ENCODE data around the gene SECTM1. TPM values are rescaled to one million over a fixed set of nuclear protein-coding genes. Genes with fewer than 3 reads are reported as not detected.

Gene SECTM1
- total RNA-seq, 4 donors from 2014 or later: 10.7 to 258 (median 94.5) TPM

DNA sequence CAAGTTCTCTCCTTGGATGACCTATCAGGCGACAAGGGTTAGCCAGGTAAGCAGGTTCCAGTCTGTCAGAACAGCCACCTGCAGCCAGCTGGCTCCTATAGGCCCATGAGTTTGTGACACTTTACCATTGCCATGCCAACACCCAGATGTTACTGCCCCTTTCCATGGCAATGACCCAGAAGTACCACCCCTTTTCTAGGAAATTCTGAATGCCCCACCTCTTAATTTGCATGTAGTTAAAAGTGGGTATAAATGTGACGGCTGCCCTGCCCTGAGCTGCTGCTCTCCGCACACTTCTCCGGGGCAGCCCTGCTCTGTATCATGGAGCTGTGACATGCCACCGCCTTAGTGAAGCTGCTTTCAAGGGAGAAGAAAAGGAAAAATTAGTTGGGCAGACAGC lies 10.0 kb upstream of the SECTM1 start:
- no peak overlapping the region for H3K4me3 ChIP-seq
- TF ChIP-seq, protein P1, sequence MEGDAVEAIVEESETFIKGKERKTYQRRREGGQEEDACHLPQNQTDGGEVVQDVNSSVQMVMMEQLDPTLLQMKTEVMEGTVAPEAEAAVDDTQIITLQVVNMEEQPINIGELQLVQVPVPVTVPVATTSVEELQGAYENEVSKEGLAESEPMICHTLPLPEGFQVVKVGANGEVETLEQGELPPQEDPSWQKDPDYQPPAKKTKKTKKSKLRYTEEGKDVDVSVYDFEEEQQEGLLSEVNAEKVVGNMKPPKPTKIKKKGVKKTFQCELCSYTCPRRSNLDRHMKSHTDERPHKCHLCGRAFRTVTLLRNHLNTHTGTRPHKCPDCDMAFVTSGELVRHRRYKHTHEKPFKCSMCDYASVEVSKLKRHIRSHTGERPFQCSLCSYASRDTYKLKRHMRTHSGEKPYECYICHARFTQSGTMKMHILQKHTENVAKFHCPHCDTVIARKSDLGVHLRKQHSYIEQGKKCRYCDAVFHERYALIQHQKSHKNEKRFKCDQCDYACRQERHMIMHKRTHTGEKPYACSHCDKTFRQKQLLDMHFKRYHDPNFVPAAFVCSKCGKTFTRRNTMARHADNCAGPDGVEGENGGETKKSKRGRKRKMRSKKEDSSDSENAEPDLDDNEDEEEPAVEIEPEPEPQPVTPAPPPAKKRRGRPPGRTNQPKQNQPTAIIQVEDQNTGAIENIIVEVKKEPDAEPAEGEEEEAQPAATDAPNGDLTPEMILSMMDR (IDR thresholded peaks at IDR 0.05): no peak
- no peak for TF ChIP-seq POLR2A (IDR thresholded peaks at IDR 0.05)
- H3K27ac ChIP-seq: no peak overlapping the region
- no peaks in the 10 kb centered on the region for H3K36me3 ChIP-seq
- H3K27me3 ChIP-seq: no peaks in the 10 kb centered on the region
- H3K9me3 ChIP-seq: no peaks in the 10 kb centered on the region
- DNase-seq: no peak
- H3K4me1 ChIP-seq: peaks cover 0 to 11% (median 0%) of the 10 kb centered on the region in 4 donors

GRCh38 chr17:82342361-82343079 lies 9.0 kb upstream of the SECTM1 start:
- H3K9me3 ChIP-seq: no peaks in the 10 kb centered on the region
- H3K4me3 ChIP-seq: no peak overlapping the region
- H3K27ac ChIP-seq: no peak overlapping the region
- no peak for DNase-seq
- peaks cover 0 to 13% (median 0%) of the 10 kb centered on the region in 4 donors for H3K4me1 ChIP-seq
- no peak for TF ChIP-seq POLR2A (IDR thresholded peaks at IDR 0.05)
- TF ChIP-seq, protein P1 (IDR thresholded peaks at IDR 0.05): no peak
- H3K36me3 ChIP-seq: no peaks in the 10 kb centered on the region
- H3K27me3 ChIP-seq: no peaks in the 10 kb centered on the region

DNA sequence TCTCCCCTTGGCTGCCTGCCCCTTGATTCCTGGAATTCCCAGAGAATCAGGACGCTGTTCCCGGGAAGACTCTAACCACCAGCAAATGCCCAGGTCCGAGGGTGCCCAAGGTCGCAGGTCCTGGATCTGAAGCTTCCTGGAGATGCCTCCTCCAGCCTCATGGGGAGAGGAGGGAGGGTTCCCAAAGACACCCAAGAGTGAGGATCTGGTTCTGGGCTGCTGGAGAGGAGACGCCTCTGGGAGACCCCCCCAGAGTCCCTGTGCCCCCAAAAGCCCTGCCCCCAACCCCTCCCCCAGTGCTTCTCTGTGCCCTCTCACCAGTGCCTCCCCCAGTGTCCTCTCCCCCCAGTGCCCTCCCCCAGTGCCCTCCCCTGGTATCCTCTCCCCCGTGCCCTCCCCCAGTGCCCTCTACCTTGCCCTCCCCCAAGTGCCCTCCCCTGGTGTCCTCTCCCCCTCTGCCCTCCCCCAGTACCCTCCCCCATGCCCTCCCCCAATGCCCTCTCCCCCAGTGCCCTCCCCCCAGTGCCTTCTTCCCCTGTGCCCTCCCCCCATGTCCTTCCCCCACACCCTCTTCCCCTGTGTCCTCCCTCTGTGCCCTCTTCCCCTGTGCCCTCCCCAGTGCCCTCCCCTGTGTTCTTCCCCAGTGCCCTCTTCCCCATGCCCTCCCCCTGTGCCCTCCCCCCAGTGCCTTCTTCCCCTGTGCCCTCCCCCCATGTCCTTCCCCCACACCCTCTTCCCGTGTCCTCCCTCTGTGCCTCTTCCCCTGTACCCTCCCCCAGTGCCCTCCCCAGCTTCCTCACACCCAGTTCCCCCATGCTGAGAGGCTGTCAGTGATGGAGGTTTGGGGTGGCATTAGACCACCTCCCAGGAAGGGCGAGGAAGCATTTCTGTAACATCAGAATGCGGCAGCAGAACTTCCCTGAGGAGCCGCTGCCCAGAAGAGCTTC lies 6.3 kb upstream of the SECTM1 start:
- peak overlapping the region in 2 of 4 donors; percentile 47 to 51 for H3K4me3 ChIP-seq
- H3K27ac ChIP-seq: peak overlapping the region in 3 of 4 donors; percentile 37 to 78 (median 67)
- H3K27me3 ChIP-seq: no peaks in the 10 kb centered on the region
- H3K4me1 ChIP-seq: peaks cover 0 to 24% (median under 1%) of the 10 kb centered on the region in 4 donors
- no peaks in the 10 kb centered on the region for H3K9me3 ChIP-seq
- H3K36me3 ChIP-seq: no peaks in the 10 kb centered on the region
- no peak for TF ChIP-seq POLR2A (IDR thresholded peaks at IDR 0.05)
- TF ChIP-seq, protein P1 (IDR thresholded peaks at IDR 0.05): no peak
- peak in 1 of 3 donors; percentile 35 for DNase-seq

GRCh38 chr17:82338858-82339633 lies 5.5 kb upstream of the SECTM1 start:
- TF ChIP-seq, protein P1 (IDR thresholded peaks at IDR 0.05): no peak
- TF ChIP-seq POLR2A (IDR thresholded peaks at IDR 0.05): no peak
- Histone ChIP-seq H3K9me3 (no peaks in the 10 kb centered on the region), H3K4me1 (peaks cover 0 to 33% (median 7%) of the 10 kb centered on the region in 4 donors), H3K27me3 (no peaks in the 10 kb centered on the region), H3K36me3 (no peaks in the 10 kb centered on the region), H3K27ac (peak overlapping the region in 3 of 4 donors; percentile 37 to 78 (median 67)), H3K4me3 (peak overlapping the region in 2 of 4 donors; percentile 47 to 51)
- peak in 2 of 3 donors; percentile 76 to 81 for DNase-seq

Measured in Peyer's patch (tissue), 4 donors.